GM21576 (cell line): ENCODE measurements around the gene OCA2.

ENCODE experiments used
- ATAC-seq: cut with Tn5 transposase; IDR thresholded peaks from one replicate; pipeline ENCODE4 v1.9.1; 2021; ENCODE audit warnings: mild to moderate bottlenecking, moderate library complexity; ENCODE audit not compliant: unreplicated experiment

OCA2 gene

GRCh38 chr15:27826902-27827714 lies 272.0 kb downstream of the OCA2 start:
- ATAC-seq: no peak

- no peak for ATAC-seq
These were observed 272.7 kb downstream of the OCA2 start for GRCh38 chr15:27826411-27826810.

- no peak for ATAC-seq
These were observed 274.2 kb downstream of the OCA2 start for GRCh38 chr15:27824841-27825422.

- ATAC-seq: no peak
These were observed 277.8 kb downstream of the OCA2 start for GRCh38 chr15:27821273-27821672.

GRCh38 chr15:27820722-27821121 lies 278.4 kb downstream of the OCA2 start:
- ATAC-seq: no peak

- no peak for ATAC-seq
These were observed 278.9 kb downstream of the OCA2 start for GRCh38 chr15:27820232-27820631.

- no peak for ATAC-seq
These were observed 281.9 kb downstream of the OCA2 start for GRCh38 chr15:27817258-27817657.

GRCh38 chr15:27816790-27817189 lies 282.3 kb downstream of the OCA2 start:
- no peak for ATAC-seq

- ATAC-seq: no peak
These were observed 284.1 kb downstream of the OCA2 start for GRCh38 chr15:27815035-27815434.

- ATAC-seq: no peak
These were observed 286.0 kb downstream of the OCA2 start for GRCh38 chr15:27813139-27813538.

- no peak for ATAC-seq
These were observed 290.9 kb downstream of the OCA2 start for GRCh38 chr15:27808182-27808581.

GRCh38 chr15:27807335-27807734 lies 291.8 kb downstream of the OCA2 start:
- ATAC-seq: no peak

- no peak for ATAC-seq
These were observed 292.7 kb downstream of the OCA2 start for GRCh38 chr15:27806396-27806795.

GRCh38 chr15:27805261-27806220 lies 293.6 kb downstream of the OCA2 start:
- ATAC-seq: no peak

GRCh38 chr15:27804569-27805260 lies 294.4 kb downstream of the OCA2 start:
- ATAC-seq: no peak

GRCh38 chr15:27798807-27799206 lies 300.3 kb downstream of the OCA2 start:
- no peak for ATAC-seq

- no peak for ATAC-seq
These were observed 301.4 kb downstream of the OCA2 start for GRCh38 chr15:27797765-27798164.

GRCh38 chr15:27796405-27797320 lies 302.5 kb downstream of the OCA2 start:
- no peak for ATAC-seq

GRCh38 chr15:27792756-27793264 lies 306.3 kb downstream of the OCA2 start:
- ATAC-seq: no peak

- no peak for ATAC-seq
These were observed 308.8 kb downstream of the OCA2 start for GRCh38 chr15:27790270-27790669.
